HCT116 (cell line): ENCODE results near the gene ALG10B. TPM values are rescaled to one million over a fixed set of nuclear protein-coding genes. Genes with fewer than 3 reads are reported as not detected.

Experiments used
- ATAC-seq: fragments of 200-7000 bp; cut with Tn5 transposase; 2 replicates; pipeline ENCODE4 v1.9.1; 2020; ENCODE audit warnings: mild to moderate bottlenecking, moderate library complexity
- BruUV-seq: library from RNA; stranded (reverse); fragments of 400-500 nt; replicated peaks from 2 replicates; lab custom pipeline; 2021; lab: Mats Ljungman, UMichigan
- CTCF ChIA-PET: fragments of 300-600 bp; sonication (Branson Sonifier 250); formaldehyde crosslinking; loops from one replicate; lab custom pipeline; 2021; ENCODE audit warnings: antibody characterized with exemption; lab: Charles Lee
- POLR2A ChIA-PET: fragments of 300-600, 350-600 bp; sonication (Branson Sonifier 250); formaldehyde crosslinking; loops from one replicate; lab custom pipeline; 2021; ENCODE audit warnings: antibody characterized with exemption; lab: Charles Lee
- RAD21 ChIA-PET, 2 experiments: fragments of 300-600 bp; sonication (Branson Sonifier 250); formaldehyde crosslinking; loops; one replicate each; lab custom pipeline; 2023; ENCODE audit warnings: low total read pairs in 2 of 2; ENCODE audit not compliant: uncharacterized antibody in 2 of 2, unreplicated experiment in 2 of 2, low non-redundant PET in 1 of 2; lab: Charles Lee
- DNase-seq: peaks from one replicate; pipeline ENCODE4 v3.0.0-alpha.2; 2010; ENCODE audit warnings: low read depth, low spot score
- H2AFZ ChIP-seq: fragments of 200-600 bp; shearing (Covaris generic), sonication (generic); 2 replicates; pipeline ENCODE4 v1.6.1; 2017; ENCODE audit warnings: low read depth, mixed run types, mixed read lengths, antibody characterized with exemption, low read length; ENCODE audit not compliant: poor library complexity, severe bottlenecking
- H3K27ac ChIP-seq: 2 replicates; pipeline ENCODE4 v1.5.1; 2012; ENCODE audit warnings: low read depth, low read length
- H3K27me3 ChIP-seq: fragments of 200-600 bp; sonication (generic); 2 replicates; pipeline ENCODE4 v1.6.1; 2016; ENCODE audit warnings: mixed run types, low read length, mixed read lengths; ENCODE audit not compliant: insufficient read depth
- H3K36me3 ChIP-seq, 2 experiments: fragments of 200-500 bp in 1 of 2; fragments of 200-600 bp in 1 of 2; sonication (Bioruptor generic) in 1 of 2; sonication (generic) in 1 of 2; 2 replicates each; pipeline versions ENCODE4 v1.5.1 to v1.6.1; 2014 to 2016; ENCODE audit warnings: low read length in 2 of 2, inconsistent platforms in 1 of 2, mixed read lengths in 1 of 2, mixed run types in 1 of 2; ENCODE audit not compliant: insufficient read depth in 2 of 2, control insufficient read depth in 1 of 2
- H3K4me1 ChIP-seq, 2 experiments: fragments of 200-600 bp in 1 of 2; sonication (generic) in 1 of 2; 2 replicates each; pipeline versions ENCODE4 v1.5.1 to v1.6.1; 2012 to 2017; ENCODE audit warnings: low read length in 2 of 2, inconsistent platforms in 1 of 2, mild to moderate bottlenecking in 1 of 2, mixed read lengths in 1 of 2, mixed run types in 1 of 2, moderate library complexity in 1 of 2; ENCODE audit not compliant: insufficient read depth in 2 of 2, control insufficient read depth in 1 of 2
- H3K4me2 ChIP-seq: fragments of 200-600 bp; sonication (generic); 2 replicates; pipeline ENCODE4 v1.6.1; 2017; ENCODE audit warnings: mixed run types, low read length, mixed read lengths
- H3K4me3 ChIP-seq, 2 experiments: fragments of 200-600 bp in 1 of 2; sonication (generic) in 1 of 2; replicated peaks in 1 of 2; 2 replicates each; pipeline ENCODE4 v1.5.1; 2011 to 2016; ENCODE audit warnings: low read length in 2 of 2, control low read depth in 1 of 2, low read depth in 1 of 2, mild to moderate bottlenecking in 1 of 2, mixed read lengths in 1 of 2, mixed run types in 1 of 2
- H3K79me2 ChIP-seq: fragments of 200-600 bp; sonication (generic); 2 replicates; pipeline ENCODE4 v1.6.1; 2017; ENCODE audit warnings: mild to moderate bottlenecking, mixed run types, low read length, moderate library complexity, mixed read lengths; ENCODE audit not compliant: insufficient read depth
- H3K9ac ChIP-seq: fragments of 200-600 bp; sonication (generic); 2 replicates; pipeline ENCODE4 v1.6.1; 2016; ENCODE audit warnings: low read length, mixed read lengths
- H3K9me2 ChIP-seq: fragments of 200-600 bp; sonication (generic), shearing (Covaris generic); 2 replicates; pipeline ENCODE4 v1.6.1; 2017; ENCODE audit warnings: mixed run types, mild to moderate bottlenecking, moderate library complexity; ENCODE audit not compliant: insufficient read depth
- H3K9me3 ChIP-seq, 2 experiments: fragments of 200-500 bp in 1 of 2; fragments of 200-600 bp in 1 of 2; sonication (Bioruptor generic) in 1 of 2; sonication (generic) in 1 of 2; 2 replicates each; pipeline ENCODE4 v1.6.1; 2014 to 2017; ENCODE audit warnings: low read length in 2 of 2, mixed read lengths in 2 of 2, inconsistent platforms in 1 of 2, low read depth in 1 of 2, mild to moderate bottlenecking in 1 of 2, mixed run types in 1 of 2, moderate library complexity in 1 of 2; ENCODE audit not compliant: control insufficient read depth in 1 of 2, insufficient read depth in 1 of 2
- H4K20me1 ChIP-seq: fragments of 200-600 bp; sonication (generic), shearing (Covaris generic); 2 replicates; pipeline ENCODE4 v1.6.1; 2017; ENCODE audit warnings: mixed run types, mild to moderate bottlenecking, moderate library complexity; ENCODE audit not compliant: insufficient read depth
- CBX3 ChIP-seq: IDR thresholded peaks from 2 replicates; pipeline ENCODE4 v1.6.1; 2012; ENCODE audit warnings: low read depth
- EGR1 ChIP-seq: IDR thresholded peaks from 2 replicates; pipeline ENCODE4 v1.6.1; 2012; ENCODE audit warnings: low read depth
- EZH2 ChIP-seq: fragments of 200-600 bp; sonication (generic); IDR thresholded peaks from 2 replicates; pipeline ENCODE4 v1.6.1; 2017; ENCODE audit warnings: antibody characterized with exemption, mixed run types
- EZH2phosphoT487 ChIP-seq: fragments of 200-600 bp; IDR thresholded peaks from 2 replicates; pipeline ENCODE4 v1.6.1; 2018; ENCODE audit warnings: antibody characterized with exemption, borderline replicate concordance
- JUND ChIP-seq: IDR thresholded peaks from 2 replicates; pipeline ENCODE4 v1.6.1; 2012
- POLR2A ChIP-seq: IDR thresholded peaks from 2 replicates; pipeline ENCODE4 v1.7.0; 2011; ENCODE audit warnings: borderline replicate concordance; ENCODE audit not compliant: insufficient read depth, insufficient read length; ENCODE audit errors: extremely low read depth
- SIN3A ChIP-seq: IDR thresholded peaks from 2 replicates; pipeline ENCODE4 v1.6.1; 2012; ENCODE audit warnings: low read depth
- SP1 ChIP-seq: IDR thresholded peaks from 2 replicates; pipeline ENCODE4 v1.6.1; 2012; ENCODE audit warnings: low read depth
- SRF ChIP-seq: IDR thresholded peaks from 2 replicates; pipeline ENCODE4 v1.6.1; 2012; ENCODE audit warnings: low read depth
- TCF7L2 ChIP-seq: IDR thresholded peaks from 2 replicates; pipeline ENCODE4 v1.7.0; 2011; ENCODE audit warnings: borderline replicate concordance, inconsistent platforms; ENCODE audit not compliant: insufficient read depth, insufficient read length; ENCODE audit errors: extremely low read depth
- YY1 ChIP-seq: IDR thresholded peaks from 2 replicates; pipeline ENCODE4 v1.6.1; 2011; ENCODE audit warnings: low read length, low read depth, moderate library complexity, mild to moderate bottlenecking; ENCODE audit not compliant: insufficient replicate concordance; ENCODE audit errors: extremely low read depth
- intact Hi-C: fragments of 100-400 bp; cut with micrococcal nuclease; formaldehyde crosslinking; loops from 2 replicates; pipeline ENCODE4 v1.10.0; 2022
- total RNA-seq: library from RNA; stranded (reverse); gene quantifications from one replicate; pipeline ENCODE4 v1.2.1, GENCODE V29; 2021; ENCODE audit not compliant: unreplicated experiment
- TF ChIP-seq, protein P1 (sequence below): IDR thresholded peaks from 2 replicates; pipeline ENCODE4 v1.6.1; 2012
- TF ChIP-seq, protein P2 (sequence below): IDR thresholded peaks from 2 replicates; pipeline ENCODE4 v1.6.1; 2011; ENCODE audit warnings: mild to moderate bottlenecking, low read length, moderate library complexity; ENCODE audit not compliant: insufficient replicate concordance; ENCODE audit errors: extremely low read depth
- TF ChIP-seq, protein P3 (sequence below), 3 experiments: fragments of 200-600 bp in 1 of 3; sonication (generic) in 1 of 3; IDR thresholded peaks in 2 of 3; conservative IDR thresholded peaks in 1 of 3; 2 replicates each; pipeline ENCODE4 v1.5.1; 2012 to 2017; ENCODE audit warnings: low read depth in 2 of 3, low read length in 2 of 3, antibody characterized with exemption in 1 of 3, borderline replicate concordance in 1 of 3, control low read depth in 1 of 3, mild to moderate bottlenecking in 1 of 3, mixed read lengths in 1 of 3, mixed run types in 1 of 3, moderate library complexity in 1 of 3; ENCODE audit not compliant: insufficient read depth in 1 of 3
- TF ChIP-seq, protein P4 (sequence below): IDR thresholded peaks from 2 replicates; pipeline ENCODE4 v1.6.1; 2012; ENCODE audit warnings: low read depth
- TF ChIP-seq, protein P5 (sequence below): IDR thresholded peaks from 2 replicates; pipeline ENCODE4 v1.6.1; 2012

Gene ALG10B
- total RNA-seq, 1 experiment from 2014 or later, result 9.0 TPM

DNA sequence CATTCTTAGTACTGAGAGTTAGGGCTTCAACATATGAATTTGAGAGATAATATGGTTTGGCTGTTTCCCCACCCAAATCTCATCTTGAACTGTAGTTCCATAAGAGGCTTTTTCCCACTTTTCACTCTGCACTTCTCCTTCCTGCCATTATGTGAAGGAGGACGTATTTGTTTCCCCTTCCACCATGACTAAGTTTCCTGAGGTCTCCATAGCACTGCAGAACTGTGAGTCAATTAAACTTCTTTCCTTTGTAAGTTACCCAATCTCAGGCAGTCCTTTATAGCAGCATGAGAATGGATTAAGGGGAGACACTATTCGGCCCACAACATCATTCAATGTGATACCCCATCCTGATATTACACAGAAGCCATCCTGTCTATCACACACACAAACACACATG is 36.8 kb upstream of the ALG10B start:
- no peak overlapping the region for H3K4me3 ChIP-seq
- no peaks in the 10 kb centered on the region for H3K36me3 ChIP-seq
- intact Hi-C loops, result no loop called here
- H2AFZ ChIP-seq, result no peak overlapping the region
- H4K20me1 ChIP-seq, result no peaks in the 10 kb centered on the region
- no peak overlapping the region for H3K4me2 ChIP-seq
- H3K27me3 ChIP-seq, result no peaks in the 10 kb centered on the region
- DNase-seq (no peak), ATAC-seq (no peak)
- H3K9me3 ChIP-seq, result no peaks in the 10 kb centered on the region
- no peaks in the 10 kb centered on the region for H3K79me2 ChIP-seq
- CTCF ChIA-PET, result no interaction called here
- H3K4me1 ChIP-seq, result peaks cover 0 to 22% of the 10 kb centered on the region in 2 experiments; a peak in 2 of 4 replicates
- TF ChIP-seq POLR2A (no peak), YY1 (no peak), SIN3A (no peak), CBX3 (no peak), SP1 (no peak), EGR1 (no peak), SRF (no peak), TCF7L2 (no peak), EZH2 (no peak), JUND (no peak), EZH2phosphoT487 (no peak)
- TF ChIP-seq, protein P1, sequence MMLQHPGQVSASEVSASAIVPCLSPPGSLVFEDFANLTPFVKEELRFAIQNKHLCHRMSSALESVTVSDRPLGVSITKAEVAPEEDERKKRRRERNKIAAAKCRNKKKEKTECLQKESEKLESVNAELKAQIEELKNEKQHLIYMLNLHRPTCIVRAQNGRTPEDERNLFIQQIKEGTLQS, result no peak
- TF ChIP-seq, protein P2, sequence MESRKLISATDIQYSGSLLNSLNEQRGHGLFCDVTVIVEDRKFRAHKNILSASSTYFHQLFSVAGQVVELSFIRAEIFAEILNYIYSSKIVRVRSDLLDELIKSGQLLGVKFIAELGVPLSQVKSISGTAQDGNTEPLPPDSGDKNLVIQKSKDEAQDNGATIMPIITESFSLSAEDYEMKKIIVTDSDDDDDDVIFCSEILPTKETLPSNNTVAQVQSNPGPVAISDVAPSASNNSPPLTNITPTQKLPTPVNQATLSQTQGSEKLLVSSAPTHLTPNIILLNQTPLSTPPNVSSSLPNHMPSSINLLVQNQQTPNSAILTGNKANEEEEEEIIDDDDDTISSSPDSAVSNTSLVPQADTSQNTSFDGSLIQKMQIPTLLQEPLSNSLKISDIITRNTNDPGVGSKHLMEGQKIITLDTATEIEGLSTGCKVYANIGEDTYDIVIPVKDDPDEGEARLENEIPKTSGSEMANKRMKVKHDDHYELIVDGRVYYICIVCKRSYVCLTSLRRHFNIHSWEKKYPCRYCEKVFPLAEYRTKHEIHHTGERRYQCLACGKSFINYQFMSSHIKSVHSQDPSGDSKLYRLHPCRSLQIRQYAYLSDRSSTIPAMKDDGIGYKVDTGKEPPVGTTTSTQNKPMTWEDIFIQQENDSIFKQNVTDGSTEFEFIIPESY, result no peak
- TF ChIP-seq, protein P3, sequence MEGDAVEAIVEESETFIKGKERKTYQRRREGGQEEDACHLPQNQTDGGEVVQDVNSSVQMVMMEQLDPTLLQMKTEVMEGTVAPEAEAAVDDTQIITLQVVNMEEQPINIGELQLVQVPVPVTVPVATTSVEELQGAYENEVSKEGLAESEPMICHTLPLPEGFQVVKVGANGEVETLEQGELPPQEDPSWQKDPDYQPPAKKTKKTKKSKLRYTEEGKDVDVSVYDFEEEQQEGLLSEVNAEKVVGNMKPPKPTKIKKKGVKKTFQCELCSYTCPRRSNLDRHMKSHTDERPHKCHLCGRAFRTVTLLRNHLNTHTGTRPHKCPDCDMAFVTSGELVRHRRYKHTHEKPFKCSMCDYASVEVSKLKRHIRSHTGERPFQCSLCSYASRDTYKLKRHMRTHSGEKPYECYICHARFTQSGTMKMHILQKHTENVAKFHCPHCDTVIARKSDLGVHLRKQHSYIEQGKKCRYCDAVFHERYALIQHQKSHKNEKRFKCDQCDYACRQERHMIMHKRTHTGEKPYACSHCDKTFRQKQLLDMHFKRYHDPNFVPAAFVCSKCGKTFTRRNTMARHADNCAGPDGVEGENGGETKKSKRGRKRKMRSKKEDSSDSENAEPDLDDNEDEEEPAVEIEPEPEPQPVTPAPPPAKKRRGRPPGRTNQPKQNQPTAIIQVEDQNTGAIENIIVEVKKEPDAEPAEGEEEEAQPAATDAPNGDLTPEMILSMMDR (IDR thresholded peaks at IDR 0.05 in 2 of 3, conservative IDR thresholded peaks at IDR 0.05 in 1 of 3; ENCODE audit: borderline replicate concordance in 1 of 3, insufficient read depth in 1 of 3, low read depth in 2 of 3, low read length in 2 of 3), result no peak
- TF ChIP-seq, protein P4, sequence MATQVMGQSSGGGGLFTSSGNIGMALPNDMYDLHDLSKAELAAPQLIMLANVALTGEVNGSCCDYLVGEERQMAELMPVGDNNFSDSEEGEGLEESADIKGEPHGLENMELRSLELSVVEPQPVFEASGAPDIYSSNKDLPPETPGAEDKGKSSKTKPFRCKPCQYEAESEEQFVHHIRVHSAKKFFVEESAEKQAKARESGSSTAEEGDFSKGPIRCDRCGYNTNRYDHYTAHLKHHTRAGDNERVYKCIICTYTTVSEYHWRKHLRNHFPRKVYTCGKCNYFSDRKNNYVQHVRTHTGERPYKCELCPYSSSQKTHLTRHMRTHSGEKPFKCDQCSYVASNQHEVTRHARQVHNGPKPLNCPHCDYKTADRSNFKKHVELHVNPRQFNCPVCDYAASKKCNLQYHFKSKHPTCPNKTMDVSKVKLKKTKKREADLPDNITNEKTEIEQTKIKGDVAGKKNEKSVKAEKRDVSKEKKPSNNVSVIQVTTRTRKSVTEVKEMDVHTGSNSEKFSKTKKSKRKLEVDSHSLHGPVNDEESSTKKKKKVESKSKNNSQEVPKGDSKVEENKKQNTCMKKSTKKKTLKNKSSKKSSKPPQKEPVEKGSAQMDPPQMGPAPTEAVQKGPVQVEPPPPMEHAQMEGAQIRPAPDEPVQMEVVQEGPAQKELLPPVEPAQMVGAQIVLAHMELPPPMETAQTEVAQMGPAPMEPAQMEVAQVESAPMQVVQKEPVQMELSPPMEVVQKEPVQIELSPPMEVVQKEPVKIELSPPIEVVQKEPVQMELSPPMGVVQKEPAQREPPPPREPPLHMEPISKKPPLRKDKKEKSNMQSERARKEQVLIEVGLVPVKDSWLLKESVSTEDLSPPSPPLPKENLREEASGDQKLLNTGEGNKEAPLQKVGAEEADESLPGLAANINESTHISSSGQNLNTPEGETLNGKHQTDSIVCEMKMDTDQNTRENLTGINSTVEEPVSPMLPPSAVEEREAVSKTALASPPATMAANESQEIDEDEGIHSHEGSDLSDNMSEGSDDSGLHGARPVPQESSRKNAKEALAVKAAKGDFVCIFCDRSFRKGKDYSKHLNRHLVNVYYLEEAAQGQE, result no peak
- TF ChIP-seq, protein P5, sequence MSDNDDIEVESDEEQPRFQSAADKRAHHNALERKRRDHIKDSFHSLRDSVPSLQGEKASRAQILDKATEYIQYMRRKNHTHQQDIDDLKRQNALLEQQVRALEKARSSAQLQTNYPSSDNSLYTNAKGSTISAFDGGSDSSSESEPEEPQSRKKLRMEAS, result no peak
- no peaks in the 10 kb centered on the region for H3K9me2 ChIP-seq
- H3K27ac ChIP-seq, result no peak overlapping the region
- RAD21 ChIA-PET, result no interaction called here
- POLR2A ChIA-PET, result no interaction called here
- no TSS peak for BruUV-seq
- no peak overlapping the region for H3K9ac ChIP-seq
